ENCODE data around the gene SFN. TPM values are rescaled to one million over a fixed set of nuclear protein-coding genes. Genes with fewer than 3 reads are reported as not detected.

SFN gene
- total and polyA plus RNA-seq, 2 of the 13 experiments (the other 11 are each of a cell fraction or from before 2014, with no cell fraction given) = 4.3 to 5.6 TPM

GRCh38 chr1:26910343-26911160 is 47.6 kb downstream of the SFN start (continued):
- peak; percentile 21; the same call in 1 of the 2 replicates for TF ChIP-seq ZBTB39 (CRISPR knock-in tag; IDR thresholded peaks at IDR 0.05)
- TF ChIP-seq MAFK (conservative IDR thresholded peaks at IDR 0.05 in 1 of 2, IDR thresholded peaks at IDR 0.05 in 1 of 2; ENCODE audit: low read length in 2 of 2) = no peak
- TF ChIP-seq LRRFIP1 (CRISPR knock-in tag; conservative IDR thresholded peaks at IDR 0.05) = no peak
- TF ChIP-seq THAP8 (CRISPR knock-in tag; IDR thresholded peaks at IDR 0.05; ENCODE audit: borderline replicate concordance) = no peak
- peak; percentile 33; the same call in 1 of the 2 replicates for TF ChIP-seq PAF1 (CRISPR knock-in tag; IDR thresholded peaks at IDR 0.05)
- no peak for TF ChIP-seq NFE2L2 (IDR thresholded peaks at IDR 0.05; ENCODE audit: low read length)
- 0 out of 2 replicates have a peak, but pooled peaks have one; percentile 30 for TF ChIP-seq ZNF275 (CRISPR knock-in tag; IDR thresholded peaks at IDR 0.05; ENCODE audit: borderline replicate concordance)
- TF ChIP-seq FOXP4 (CRISPR knock-in tag; IDR thresholded peaks at IDR 0.05) = peak; percentile 93
- TF ChIP-seq SRSF1 (optimal IDR thresholded peaks at IDR 0.05; ENCODE audit: low read depth, low read length) = no peak
- TF ChIP-seq ZNF326 (CRISPR knock-in tag; IDR thresholded peaks at IDR 0.05; ENCODE audit: borderline replicate concordance) = no peak
- no peak for TF ChIP-seq NFATC3 (CRISPR knock-in tag; IDR thresholded peaks at IDR 0.05)
- no peak for TF ChIP-seq TAF15 (IDR thresholded peaks at IDR 0.05; ENCODE audit: low read depth, low read length, poor library complexity, severe bottlenecking)
- peak; percentile 82 for TF ChIP-seq ISL2 (CRISPR knock-in tag; IDR thresholded peaks at IDR 0.05)
- peak; percentile 98 for TF ChIP-seq PHF21A (CRISPR knock-in tag; IDR thresholded peaks at IDR 0.05)
- TF ChIP-seq ZFP36L1 (CRISPR knock-in tag; IDR thresholded peaks at IDR 0.05) = peak; percentile 92; the same call in 1 of the 2 replicates
- TF ChIP-seq ARNT (IDR thresholded peaks at IDR 0.05) = no peak
- peak; percentile 46; the same call in 1 of the 2 replicates for TF ChIP-seq ZFP90 (CRISPR knock-in tag; IDR thresholded peaks at IDR 0.05; ENCODE audit: borderline replicate concordance)
- TF ChIP-seq TEF (CRISPR knock-in tag; IDR thresholded peaks at IDR 0.05) = 0 out of 2 replicates have a peak, but pooled peaks have one; percentile 39

Data from HepG2 (cell line).